ENCODE measurements around the gene MYO7B.

- TF ChIP-seq CTCF (conservative IDR thresholded peaks at IDR 0.05; ENCODE audit: low read length) (no peak), EZH2phosphoT487 (IDR thresholded peaks at IDR 0.05; ENCODE audit: borderline replicate concordance, low read depth, low read length) (no peak)
Observed at GRCh38 chr2:127581050-127581345, 45.5 kb downstream of the MYO7B start.
